Osteoblast (primary cell): Measurements from ENCODE around the gene MLN. TPM values are rescaled to one million over a fixed set of nuclear protein-coding genes. Genes with fewer than 3 reads are reported as not detected.
A peak's percentile ranks its signal among the peaks of the same experiment; 100 is the strongest.

Experiments
- DNase-seq: peaks from one replicate; pipeline ENCODE4 v3.0.0; 2011; ENCODE audit warnings: low spot score, mixed read lengths; ENCODE audit not compliant: insufficient read length; ENCODE audit errors: missing footprints
- H2AFZ ChIP-seq: 2 replicates; pipeline ENCODE4 v1.6.0; 2011; ENCODE audit warnings: mild to moderate bottlenecking, low read length
- H3K27ac ChIP-seq: 2 replicates; pipeline ENCODE4 v1.5.1; 2011; ENCODE audit warnings: mild to moderate bottlenecking, low read depth, low read length, moderate library complexity
- H3K27me3 ChIP-seq: 2 replicates; pipeline ENCODE4 v1.6.0; 2012; ENCODE audit warnings: mild to moderate bottlenecking, control low read depth, inconsistent platforms, low read length, moderate library complexity; ENCODE audit not compliant: insufficient read depth
- H3K36me3 ChIP-seq: 2 replicates; pipeline ENCODE4 v1.5.1; 2011; ENCODE audit warnings: mild to moderate bottlenecking, low read length, control low read depth, moderate library complexity; ENCODE audit not compliant: insufficient read depth
- H3K4me1 ChIP-seq: 2 replicates; pipeline ENCODE4 v1.5.1; 2011; ENCODE audit warnings: mild to moderate bottlenecking, low read length, control low read depth, moderate library complexity; ENCODE audit not compliant: insufficient read depth
- H3K4me2 ChIP-seq: 2 replicates; pipeline ENCODE4 v1.6.0; 2011; ENCODE audit warnings: mild to moderate bottlenecking, low read length; ENCODE audit not compliant: insufficient read depth
- H3K4me3 ChIP-seq: fragments of 200-600 bp; sonication (generic); 3 replicates; pipeline ENCODE4 v1.5.1; 2012; ENCODE audit warnings: mild to moderate bottlenecking, low read length, inconsistent platforms; ENCODE audit not compliant: insufficient read depth
- H3K79me2 ChIP-seq: 2 replicates; pipeline ENCODE4 v1.6.0; 2012; ENCODE audit warnings: mild to moderate bottlenecking, low read length, control low read depth, inconsistent platforms; ENCODE audit not compliant: insufficient read depth
- H3K9me3 ChIP-seq: 2 replicates; pipeline ENCODE4 v1.5.1; 2011; ENCODE audit warnings: low read depth, low read length, control low read depth
- H4K20me1 ChIP-seq: 2 replicates; pipeline ENCODE4 v1.6.0; 2012; ENCODE audit warnings: mild to moderate bottlenecking, low read length, control low read depth; ENCODE audit not compliant: insufficient read depth
- total RNA-seq: library from RNA; depleted of rRNA; stranded (reverse); fragments of >200 nt; gene quantifications from 2 replicates; pipeline ENCODE4 v1.2.3, GENCODE V29; 2012
- TF ChIP-seq, protein P1 (sequence below): IDR thresholded peaks from 2 replicates; pipeline ENCODE4 v1.5.1; 2011; ENCODE audit warnings: mild to moderate bottlenecking, low read depth, low read length, moderate library complexity; ENCODE audit errors: extremely low read depth

The MLN gene
- total RNA-seq, 1 donor, result not detected

DNA sequence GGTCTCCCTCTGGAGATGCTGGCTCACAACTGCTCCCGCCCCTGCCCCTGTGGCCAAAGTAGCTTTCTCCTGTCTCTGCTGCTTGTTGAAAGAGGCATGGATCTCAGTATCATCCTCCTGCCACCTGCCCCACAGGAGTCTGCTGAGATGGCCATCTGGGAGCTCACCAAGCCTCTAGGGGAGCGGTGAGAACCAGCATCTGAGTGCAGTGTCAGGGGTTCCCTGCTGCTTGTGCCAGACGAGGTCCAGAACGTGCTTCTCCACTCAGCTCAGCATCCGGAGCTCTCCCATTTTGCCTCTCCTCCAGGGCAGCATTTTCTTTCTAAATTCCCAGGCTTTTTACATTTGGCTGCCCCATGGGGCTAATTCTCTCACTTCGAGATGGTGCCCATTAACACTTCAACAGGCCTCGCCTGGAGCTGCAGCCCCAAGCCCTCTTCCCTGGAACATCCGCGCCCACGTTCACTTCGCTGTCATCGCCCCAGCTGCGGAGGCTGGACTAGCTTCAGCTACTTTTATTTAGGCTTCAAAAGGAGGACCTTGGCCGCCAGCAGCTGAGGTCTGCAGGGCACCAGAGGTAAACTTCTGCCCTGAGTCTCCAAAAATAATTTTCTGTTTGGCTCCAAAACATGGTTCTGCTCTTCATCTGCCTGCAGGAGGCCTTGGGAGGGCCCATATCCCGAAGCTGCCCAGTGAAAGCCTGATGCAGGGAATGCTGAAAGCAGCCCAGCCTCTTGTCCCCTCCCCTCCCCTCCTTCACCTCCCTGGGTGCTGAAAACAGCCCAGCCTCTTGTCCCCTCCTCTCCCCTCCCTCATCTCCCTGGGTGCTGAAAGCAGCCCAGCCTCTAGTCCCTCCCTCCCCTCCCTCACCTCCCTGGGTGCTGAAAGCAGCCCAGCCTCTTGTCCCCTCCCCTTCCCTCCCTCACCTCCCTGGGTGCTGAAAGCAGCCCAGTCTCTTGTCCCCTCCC lies 25.2 kb upstream of the MLN start:
- H3K4me2 ChIP-seq, result no peak overlapping the region
- H3K4me1 ChIP-seq, result peaks cover 14% of the 10 kb centered on the region
- no peak overlapping the region for H3K4me3 ChIP-seq
- no peaks in the 10 kb centered on the region for H3K9me3 ChIP-seq
- H3K36me3 ChIP-seq, result no peaks in the 10 kb centered on the region
- TF ChIP-seq, protein P1, sequence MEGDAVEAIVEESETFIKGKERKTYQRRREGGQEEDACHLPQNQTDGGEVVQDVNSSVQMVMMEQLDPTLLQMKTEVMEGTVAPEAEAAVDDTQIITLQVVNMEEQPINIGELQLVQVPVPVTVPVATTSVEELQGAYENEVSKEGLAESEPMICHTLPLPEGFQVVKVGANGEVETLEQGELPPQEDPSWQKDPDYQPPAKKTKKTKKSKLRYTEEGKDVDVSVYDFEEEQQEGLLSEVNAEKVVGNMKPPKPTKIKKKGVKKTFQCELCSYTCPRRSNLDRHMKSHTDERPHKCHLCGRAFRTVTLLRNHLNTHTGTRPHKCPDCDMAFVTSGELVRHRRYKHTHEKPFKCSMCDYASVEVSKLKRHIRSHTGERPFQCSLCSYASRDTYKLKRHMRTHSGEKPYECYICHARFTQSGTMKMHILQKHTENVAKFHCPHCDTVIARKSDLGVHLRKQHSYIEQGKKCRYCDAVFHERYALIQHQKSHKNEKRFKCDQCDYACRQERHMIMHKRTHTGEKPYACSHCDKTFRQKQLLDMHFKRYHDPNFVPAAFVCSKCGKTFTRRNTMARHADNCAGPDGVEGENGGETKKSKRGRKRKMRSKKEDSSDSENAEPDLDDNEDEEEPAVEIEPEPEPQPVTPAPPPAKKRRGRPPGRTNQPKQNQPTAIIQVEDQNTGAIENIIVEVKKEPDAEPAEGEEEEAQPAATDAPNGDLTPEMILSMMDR, result no peak
- peaks cover 8% of the 10 kb centered on the region for H3K27me3 ChIP-seq
- peak; percentile 50 for DNase-seq
- no peak overlapping the region for H2AFZ ChIP-seq
- H3K27ac ChIP-seq, result no peak overlapping the region
- no peaks in the 10 kb centered on the region for H4K20me1 ChIP-seq
- no peaks in the 10 kb centered on the region for H3K79me2 ChIP-seq

DNA sequence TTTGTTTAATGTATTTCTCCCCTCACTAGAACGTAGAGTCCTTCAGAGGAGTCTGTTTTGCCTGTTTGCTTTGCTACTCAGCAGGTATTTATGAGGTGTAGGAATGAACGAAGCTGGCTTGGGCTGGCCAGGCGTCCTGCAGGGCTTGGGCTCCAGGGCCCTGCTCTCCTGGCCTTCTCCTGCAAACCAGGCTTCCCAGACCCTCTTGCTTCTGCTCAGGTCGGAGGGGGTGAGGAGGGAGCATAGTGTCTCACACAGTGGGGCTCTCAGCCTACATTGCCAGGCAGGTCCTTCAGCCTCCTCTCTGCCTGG lies 24.6 kb upstream of the MLN start:
- Histone ChIP-seq H3K4me3 (no peak overlapping the region), H3K27me3 (peaks cover 8% of the 10 kb centered on the region), H3K9me3 (no peaks in the 10 kb centered on the region), H3K4me2 (no peak overlapping the region), H3K79me2 (no peaks in the 10 kb centered on the region), H3K27ac (no peak overlapping the region), H4K20me1 (no peaks in the 10 kb centered on the region), H3K36me3 (no peaks in the 10 kb centered on the region), H3K4me1 (peaks cover 14% of the 10 kb centered on the region), H2AFZ (no peak overlapping the region)
- TF ChIP-seq, protein P1, result no peak
- DNase-seq, result no peak

DNA sequence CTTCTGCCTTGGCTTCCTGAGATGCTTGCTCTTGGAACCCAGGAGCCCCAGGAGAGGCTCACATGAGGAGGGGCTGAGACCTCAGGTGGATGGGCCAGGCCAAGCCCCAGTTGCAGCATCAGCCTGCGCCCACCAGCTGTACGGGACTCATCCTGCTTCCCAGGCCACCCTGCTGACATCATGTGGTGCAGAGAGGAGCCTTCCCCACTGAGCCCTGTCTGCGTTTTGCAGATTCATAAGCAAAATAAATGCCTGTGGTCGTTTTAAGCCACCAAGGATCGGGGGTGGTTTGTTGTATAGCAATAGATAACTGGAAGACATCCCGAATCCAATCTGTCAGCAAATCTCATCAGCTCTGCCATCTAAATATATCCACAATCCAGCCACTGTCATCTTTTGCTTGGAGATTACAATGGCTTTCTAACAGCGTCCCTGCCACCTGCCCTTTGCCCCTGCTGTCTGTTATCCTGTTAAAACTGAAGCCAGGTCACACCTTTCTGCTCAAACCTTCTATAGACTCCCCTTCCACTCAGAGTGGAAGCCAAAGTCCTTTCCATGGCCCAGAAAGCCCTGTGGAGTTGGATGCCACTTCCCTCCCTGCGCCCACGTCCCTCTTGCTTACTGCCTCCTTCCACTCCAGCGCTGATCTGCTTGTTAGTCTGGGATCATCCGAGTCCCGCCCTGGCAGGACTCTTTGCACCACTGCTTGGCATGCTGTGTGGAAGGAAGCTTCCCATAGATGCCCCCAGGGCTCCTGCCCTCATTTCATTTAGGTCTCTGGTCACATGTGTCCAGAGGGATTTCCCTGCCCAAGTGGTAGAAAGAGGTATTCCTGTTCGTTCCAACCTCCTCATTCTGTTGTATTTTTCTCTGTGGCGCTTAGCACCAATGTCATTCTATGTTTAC lies 24.0 kb upstream of the MLN start:
- no peak overlapping the region for H3K27ac ChIP-seq
- H3K79me2 ChIP-seq, result no peaks in the 10 kb centered on the region

More for the DNA sequence above, 24.0 kb upstream of the MLN start:
- H3K27me3 ChIP-seq, result peaks cover 8% of the 10 kb centered on the region
- DNase-seq, result peak; percentile 95
- H4K20me1 ChIP-seq, result no peaks in the 10 kb centered on the region
- H3K4me3 ChIP-seq, result no peak overlapping the region
- TF ChIP-seq, protein P1, result no peak
- H3K36me3 ChIP-seq, result no peaks in the 10 kb centered on the region
- no peaks in the 10 kb centered on the region for H3K9me3 ChIP-seq
- H2AFZ ChIP-seq, result peak overlapping the region; percentile 21
- no peak overlapping the region for H3K4me2 ChIP-seq
- H3K4me1 ChIP-seq, result peaks cover 14% of the 10 kb centered on the region
